Tibial nerve (tissue), 4 donors: ENCODE results near the gene TCFL5. TPM values are rescaled to one million over a fixed set of nuclear protein-coding genes. Genes with fewer than 3 reads are reported as not detected.
"Not testable (repeated sequence)": the region's sequence is repeated elsewhere in the genome, so short reads cannot be mapped to it uniquely, and the experiment has no call there.

Experiments
- DNase-seq, 2 donors: peaks; one replicate each; pipeline ENCODE4 v3.0.0-alpha.2; 2019; ENCODE audit warnings: low spot score in 2 of 2
- H3K27ac ChIP-seq, 4 donors: fragments of 200-600 bp; sonication (generic) in 3 of 4; one replicate each; pipeline ENCODE4 v1.5.1; 2017 to 2019; ENCODE audit warnings: mild to moderate bottlenecking in 1 of 4
- H3K27me3 ChIP-seq, 2 donors: fragments of 200-600 bp; sonication (generic) in 1 of 2; one replicate each; pipeline versions ENCODE4 v1.5.1 to v1.6.0; 2017 to 2019
- H3K36me3 ChIP-seq, 3 donors: fragments of 200-600 bp; sonication (generic); one replicate each; pipeline ENCODE4 v1.5.1; 2018 to 2019
- H3K4me1 ChIP-seq, 4 donors: fragments of 200-600 bp; sonication (generic) in 3 of 4; one replicate each; pipeline ENCODE4 v1.5.1; 2017 to 2019
- H3K4me3 ChIP-seq, 4 donors: fragments of 200-600 bp; sonication (generic) in 3 of 4; one replicate each; pipeline ENCODE4 v1.5.1; 2017 to 2019; ENCODE audit warnings: mild to moderate bottlenecking in 1 of 4, moderate library complexity in 1 of 4
- H3K9me3 ChIP-seq, 4 donors: fragments of 200-600 bp; sonication (generic) in 3 of 4; one replicate each; pipeline ENCODE4 v1.5.1; 2017 to 2019
- EP300 ChIP-seq, 2 donors: sonication (generic); formaldehyde crosslinking; IDR thresholded peaks; one replicate each; pipeline ENCODE4 v1.6.1; 2017; ENCODE audit warnings: antibody characterized with exemption in 2 of 2, mild to moderate bottlenecking in 1 of 2
- POLR2A ChIP-seq, 2 donors: fragments of 450-650 bp; IDR thresholded peaks; one replicate each; pipeline ENCODE4 v1.6.1; 2017; ENCODE audit warnings: antibody characterized with exemption in 2 of 2, mild to moderate bottlenecking in 2 of 2, moderate library complexity in 2 of 2
- WGBS, 2 donors: methylation state at CpG; one replicate each; pipeline ENCODE4 v1.1.5; 2018; 5-methylcytosine and 5-hydroxymethylcytosine counted together
- total RNA-seq, 4 donors: library from RNA; depleted of rRNA; stranded (reverse); fragments of >200 nt; gene quantifications; one replicate each; pipeline ENCODE4 v1.1.0, GENCODE V29; 2016
- TF ChIP-seq, protein P1 (sequence below), 5 experiments: fragments of 200-600 bp in 3 of 5; fragments of 450-650 bp in 2 of 5; sonication (generic) in 3 of 5; IDR thresholded peaks; one replicate each; pipeline ENCODE4 v1.5.1; 2016 to 2019; ENCODE audit warnings: antibody characterized with exemption in 5 of 5, mild to moderate bottlenecking in 3 of 5, moderate library complexity in 2 of 5

Gene TCFL5
- total RNA-seq, 4 donors from 2014 or later = 9.8 to 25.1 (median 16.2) TPM

DNA sequence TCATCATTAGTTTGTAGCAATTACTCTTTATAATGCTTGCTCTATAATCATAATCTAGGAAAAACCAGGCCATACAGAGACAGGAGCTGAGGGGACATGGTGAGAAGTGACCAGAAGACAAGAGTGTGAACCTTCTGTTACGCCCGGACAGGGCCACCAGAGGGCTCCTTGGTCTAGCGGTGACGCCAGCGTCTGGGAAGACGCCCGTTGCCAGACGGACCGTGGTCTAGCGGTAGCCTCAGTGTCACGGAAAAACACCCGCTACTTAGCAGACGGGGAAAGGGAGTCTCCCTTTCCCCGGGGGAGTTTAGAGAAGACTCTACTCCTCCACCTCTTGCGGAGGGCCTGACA lies 12.0 kb upstream of the TCFL5 start:
- peaks cover 0 to 23% (median 13%) of the 10 kb centered on the region in 4 donors for H3K4me1 ChIP-seq
- H3K27ac ChIP-seq = peak overlapping the region in 2 of 4 donors; percentile 15 to 40
- peak; percentile 59 to 70 for DNase-seq

DNA sequence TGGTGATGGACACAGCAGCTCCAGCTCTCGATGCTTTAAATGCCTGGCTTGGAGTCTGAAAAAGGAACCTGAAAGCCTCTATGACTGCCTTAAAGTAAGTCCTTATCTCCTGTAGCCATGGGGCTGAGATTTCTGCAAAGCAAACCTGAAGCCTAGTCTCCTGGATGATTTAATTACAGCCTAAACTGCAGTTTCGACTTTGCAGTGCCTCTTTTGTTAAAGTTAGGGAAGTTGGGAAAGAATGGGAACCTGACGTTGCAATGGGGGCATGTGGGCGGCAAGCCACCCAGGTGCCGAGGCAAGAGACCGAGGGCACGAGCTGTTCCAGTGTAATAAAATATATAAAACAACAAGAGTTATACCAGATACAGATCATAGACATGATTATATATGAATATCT lies 11.7 kb upstream of the TCFL5 start:
- no peaks in the 10 kb centered on the region for H3K9me3 ChIP-seq
- WGBS, 2 donors = 77% methylated on average over 7 of the region's 7 CpGs
- no peak overlapping the region for H3K4me3 ChIP-seq
- no peak overlapping the region for H3K27ac ChIP-seq
- no peaks in the 10 kb centered on the region for H3K36me3 ChIP-seq
- peaks cover 0 to 23% (median 13%) of the 10 kb centered on the region in 4 donors for H3K4me1 ChIP-seq
- TF ChIP-seq EP300 (IDR thresholded peaks at IDR 0.05) (no peak), POLR2A (IDR thresholded peaks at IDR 0.05) (no peak)
- TF ChIP-seq, protein P1, sequence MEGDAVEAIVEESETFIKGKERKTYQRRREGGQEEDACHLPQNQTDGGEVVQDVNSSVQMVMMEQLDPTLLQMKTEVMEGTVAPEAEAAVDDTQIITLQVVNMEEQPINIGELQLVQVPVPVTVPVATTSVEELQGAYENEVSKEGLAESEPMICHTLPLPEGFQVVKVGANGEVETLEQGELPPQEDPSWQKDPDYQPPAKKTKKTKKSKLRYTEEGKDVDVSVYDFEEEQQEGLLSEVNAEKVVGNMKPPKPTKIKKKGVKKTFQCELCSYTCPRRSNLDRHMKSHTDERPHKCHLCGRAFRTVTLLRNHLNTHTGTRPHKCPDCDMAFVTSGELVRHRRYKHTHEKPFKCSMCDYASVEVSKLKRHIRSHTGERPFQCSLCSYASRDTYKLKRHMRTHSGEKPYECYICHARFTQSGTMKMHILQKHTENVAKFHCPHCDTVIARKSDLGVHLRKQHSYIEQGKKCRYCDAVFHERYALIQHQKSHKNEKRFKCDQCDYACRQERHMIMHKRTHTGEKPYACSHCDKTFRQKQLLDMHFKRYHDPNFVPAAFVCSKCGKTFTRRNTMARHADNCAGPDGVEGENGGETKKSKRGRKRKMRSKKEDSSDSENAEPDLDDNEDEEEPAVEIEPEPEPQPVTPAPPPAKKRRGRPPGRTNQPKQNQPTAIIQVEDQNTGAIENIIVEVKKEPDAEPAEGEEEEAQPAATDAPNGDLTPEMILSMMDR (IDR thresholded peaks at IDR 0.05) = no peak
- H3K27me3 ChIP-seq = no peaks in the 10 kb centered on the region
- no peak for DNase-seq

More for the DNA sequence above, 12.0 kb upstream of the TCFL5 start:
- H3K27me3 ChIP-seq, H3K36me3 ChIP-seq, H3K9me3 ChIP-seq, H3K4me3 ChIP-seq: not testable (repeated sequence)
- TF ChIP-seq, protein P1 (IDR thresholded peaks at IDR 0.05) = peak; percentile 47 to 72 (median 51)
- 4 to 6% methylated on average over 14 to 15 of the region's 15 CpGs for WGBS, 2 donors

DNA sequence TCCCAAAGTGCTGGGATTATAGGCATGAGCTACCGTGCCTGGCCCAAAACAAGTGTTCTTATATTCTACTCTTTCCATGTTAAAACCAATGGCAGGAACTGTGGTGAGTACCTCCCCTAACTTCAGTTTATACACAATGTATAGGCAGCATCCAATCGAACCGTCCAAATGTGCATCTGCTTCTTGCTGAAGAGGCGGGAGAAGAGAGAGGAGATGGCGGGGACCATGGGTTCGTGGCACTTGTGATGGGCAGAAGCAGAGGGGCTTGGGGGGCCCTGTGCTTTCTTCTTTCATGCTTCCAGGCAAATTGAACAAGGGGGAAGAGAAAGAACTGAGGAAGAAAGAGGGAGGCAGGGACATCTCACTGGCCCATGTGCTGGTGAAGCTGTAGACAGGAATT lies 11.2 kb upstream of the TCFL5 start:
- Histone ChIP-seq H3K4me1 (peaks cover 0 to 23% (median 13%) of the 10 kb centered on the region in 4 donors), H3K27me3 (no peaks in the 10 kb centered on the region), H3K27ac (no peak overlapping the region), H3K9me3 (no peaks in the 10 kb centered on the region), H3K4me3 (no peak overlapping the region), H3K36me3 (no peaks in the 10 kb centered on the region)
- DNase-seq = no peak
- 96 to 97% methylated on average over 6 of the region's 6 CpGs for WGBS, 2 donors
- TF ChIP-seq POLR2A (IDR thresholded peaks at IDR 0.05) (no peak), EP300 (IDR thresholded peaks at IDR 0.05) (no peak)
- TF ChIP-seq, protein P1 (IDR thresholded peaks at IDR 0.05) = no peak

DNA sequence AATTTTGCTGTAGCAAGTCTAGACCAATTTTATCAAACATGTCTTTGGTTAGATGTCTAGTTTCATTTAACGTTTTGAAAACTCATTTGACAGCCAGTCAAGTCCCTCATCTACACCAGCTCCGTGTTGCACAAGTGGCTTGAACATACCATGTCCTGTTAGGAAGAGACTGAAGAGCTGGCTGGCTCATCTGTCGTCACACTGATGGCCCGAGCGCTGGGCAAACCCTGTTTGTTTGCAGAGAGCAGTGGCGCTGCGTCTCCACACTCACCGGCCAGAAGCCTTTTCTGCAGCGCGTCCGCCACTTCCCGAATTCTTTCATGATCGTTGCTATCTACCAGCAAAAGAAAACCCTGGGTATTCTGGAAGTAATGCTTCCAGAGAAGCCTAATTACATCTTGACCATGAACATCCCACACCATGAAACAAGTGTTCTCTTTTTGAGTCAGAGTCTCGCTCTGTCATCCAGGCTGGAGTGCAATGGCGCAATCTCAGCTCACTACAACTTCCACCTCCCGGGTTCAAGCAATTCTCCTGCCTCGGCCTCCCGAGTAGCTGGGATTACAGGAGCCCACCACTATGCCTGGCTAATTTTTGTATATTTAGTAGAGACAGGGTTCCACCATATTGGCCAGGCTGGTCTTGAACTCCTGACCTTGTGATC lies 10.7 kb upstream of the TCFL5 start:
- Histone ChIP-seq H3K4me3 (no peak overlapping the region), H3K36me3 (no peaks in the 10 kb centered on the region), H3K27ac (no peak overlapping the region), H3K9me3 (no peaks in the 10 kb centered on the region), H3K27me3 (no peaks in the 10 kb centered on the region), H3K4me1 (peaks cover 0 to 20% (median 12%) of the 10 kb centered on the region in 4 donors)
- DNase-seq = no peak
- WGBS, 2 donors = 85 to 89% methylated on average over 18 of the region's 18 CpGs
- TF ChIP-seq POLR2A (IDR thresholded peaks at IDR 0.05) (no peak), EP300 (IDR thresholded peaks at IDR 0.05) (no peak)
- TF ChIP-seq, protein P1 (IDR thresholded peaks at IDR 0.05) = no peak

DNA sequence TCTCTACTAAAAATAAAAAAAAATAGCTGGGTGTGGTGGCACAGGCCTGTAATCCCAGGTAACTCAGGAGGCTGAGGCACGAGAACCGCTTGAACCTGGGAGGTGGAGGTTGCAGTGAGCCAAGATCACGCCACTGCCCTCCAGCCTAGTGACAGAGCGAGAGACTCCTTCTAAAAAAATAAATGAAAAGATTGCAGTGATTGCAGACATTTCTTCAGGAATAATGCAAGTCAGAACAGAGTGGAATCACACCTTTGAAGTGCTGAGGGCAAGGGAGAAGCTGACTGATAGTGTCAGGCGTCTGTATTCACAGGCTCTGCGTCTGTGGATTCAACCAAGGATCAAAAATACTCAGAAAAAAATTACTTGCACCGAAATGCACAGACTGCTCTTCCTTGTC lies 2.6 kb upstream of the TCFL5 start:
- no peaks in the 10 kb centered on the region for H3K9me3 ChIP-seq
- H3K27me3 ChIP-seq = no peaks in the 10 kb centered on the region
- DNase-seq = no peak
- WGBS, 2 donors = 95 to 99% methylated on average over 7 of the region's 7 CpGs
- H3K4me3 ChIP-seq = no peak overlapping the region
- H3K4me1 ChIP-seq = peaks cover 0 to 24% (median 13%) of the 10 kb centered on the region in 4 donors
- H3K27ac ChIP-seq = no peak overlapping the region
- H3K36me3 ChIP-seq = no peaks in the 10 kb centered on the region
- TF ChIP-seq, protein P1 (IDR thresholded peaks at IDR 0.05) = no peak
- no peak for TF ChIP-seq POLR2A (IDR thresholded peaks at IDR 0.05)
- no peak for TF ChIP-seq EP300 (IDR thresholded peaks at IDR 0.05)
